Measurements from ENCODE around the gene AADAC.

The AADAC gene

GRCh38 chr3:151835751-151836525 lies 22.0 kb downstream of the AADAC start:
- no peak overlapping the region for H3K4me3 ChIP-seq
- no peak overlapping the region for H3K27ac ChIP-seq
- H3K4me1 ChIP-seq: peaks cover 0 to 14% (median 0%) of the 10 kb centered on the region in 4 donors
- no peak for DNase-seq
- no peaks in the 10 kb centered on the region for H3K9me3 ChIP-seq
- H3K27me3 ChIP-seq: no peaks in the 10 kb centered on the region
- intact Hi-C loops (cut with DNase I; ENCODE audit: low total_unique reads): no loop called here
- TF ChIP-seq CTCF (IDR thresholded peaks at IDR 0.05): no peak
- no peaks in the 10 kb centered on the region for H3K36me3 ChIP-seq

GRCh38 chr3:151837057-151837456 lies 23.1 kb downstream of the AADAC start:
- DNase-seq: no peak
- intact Hi-C loops (cut with DNase I; ENCODE audit: low total_unique reads): no loop called here

GRCh38 chr3:151838574-151839312 lies 24.8 kb downstream of the AADAC start:
- Histone ChIP-seq H3K27ac (no peak overlapping the region), H3K4me3 (peak overlapping the region; percentile 13 to 32), H3K4me1 (peaks cover 0 to 14% (median 0%) of the 10 kb centered on the region in 4 donors), H3K9me3 (no peaks in the 10 kb centered on the region), H3K27me3 (no peaks in the 10 kb centered on the region), H3K36me3 (no peaks in the 10 kb centered on the region)
- intact Hi-C loops (cut with DNase I; ENCODE audit: low total_unique reads): no loop called here
- peak in 1 of 2 donors; percentile 29 for DNase-seq
- peak; percentile 77 for TF ChIP-seq CTCF (IDR thresholded peaks at IDR 0.05)

More at GRCh38 chr3:151837057-151837456, 23.1 kb downstream of the AADAC start:
- H3K36me3 ChIP-seq: no peaks in the 10 kb centered on the region
- peaks cover 0 to 14% (median 0%) of the 10 kb centered on the region in 4 donors for H3K4me1 ChIP-seq
- TF ChIP-seq CTCF (IDR thresholded peaks at IDR 0.05): no peak
- no peak overlapping the region for H3K27ac ChIP-seq
- no peaks in the 10 kb centered on the region for H3K27me3 ChIP-seq
- no peak overlapping the region for H3K4me3 ChIP-seq
- no peaks in the 10 kb centered on the region for H3K9me3 ChIP-seq

- no peak for DNase-seq
- no peak for TF ChIP-seq CTCF (IDR thresholded peaks at IDR 0.05)
- Histone ChIP-seq H3K9me3 (no peaks in the 10 kb centered on the region), H3K27me3 (no peaks in the 10 kb centered on the region), H3K4me3 (no peak overlapping the region), H3K27ac (no peak overlapping the region), H3K36me3 (no peaks in the 10 kb centered on the region), H3K4me1 (peaks cover 0 to 14% (median 0%) of the 10 kb centered on the region in 4 donors)
- intact Hi-C loops (cut with DNase I; ENCODE audit: low total_unique reads): no loop called here
Observed at GRCh38 chr3:151839313-151839631, 25.4 kb downstream of the AADAC start.

- Histone ChIP-seq H3K27ac (no peak overlapping the region), H3K4me3 (no peak overlapping the region), H3K27me3 (no peaks in the 10 kb centered on the region), H3K9me3 (no peaks in the 10 kb centered on the region), H3K36me3 (no peaks in the 10 kb centered on the region), H3K4me1 (peaks cover 0 to 7% (median 0%) of the 10 kb centered on the region in 4 donors)
- DNase-seq: no peak
- no peak for TF ChIP-seq CTCF (IDR thresholded peaks at IDR 0.05)
- intact Hi-C loops (cut with DNase I; ENCODE audit: low total_unique reads): loop anchor here (5.0 kb wide), 1 partner anchor 400 kb away; no protein-coding TSS in a partner anchor
Observed at GRCh38 chr3:151841801-151842200, 27.9 kb downstream of the AADAC start.

Data from tibial artery (tissue), 4 donors.